ENCODE data around the gene BLZF1. TPM values are rescaled to one million over a fixed set of nuclear protein-coding genes. Genes with fewer than 3 reads are reported as not detected.
"Not testable (repeated sequence)": the region's sequence is repeated elsewhere in the genome, so short reads cannot be mapped to it uniquely, and the experiment has no call there.

BLZF1 gene
- total and polyA plus RNA-seq, 8 donors = 3.1 to 13.4 (median 7.3) TPM

GRCh38 chr1:169330927-169331326, 37.1 kb upstream of the BLZF1 start:
- Histone ChIP-seq H3K4me3 (no peak overlapping the region), H3K27me3 (no peaks in the 10 kb centered on the region), H3K4me1 (no peaks in the 10 kb centered on the region), H3K36me3 (no peaks in the 10 kb centered on the region), H3K9me3 (peaks cover 0 to 5% (median 0%) of the 10 kb centered on the region in 4 donors), H3K27ac (no peak overlapping the region)
- intact Hi-C loops (cut with DNase I) = no loop called here
- DNase-seq = no peak
- no peak for ATAC-seq
- WGBS, 2 donors = 95 to 96% methylated on average over 2 of the region's 2 CpGs
- FAIRE-seq = no peak
- no peak for TF ChIP-seq CTCF (IDR thresholded peaks at IDR 0.05)

DNA sequence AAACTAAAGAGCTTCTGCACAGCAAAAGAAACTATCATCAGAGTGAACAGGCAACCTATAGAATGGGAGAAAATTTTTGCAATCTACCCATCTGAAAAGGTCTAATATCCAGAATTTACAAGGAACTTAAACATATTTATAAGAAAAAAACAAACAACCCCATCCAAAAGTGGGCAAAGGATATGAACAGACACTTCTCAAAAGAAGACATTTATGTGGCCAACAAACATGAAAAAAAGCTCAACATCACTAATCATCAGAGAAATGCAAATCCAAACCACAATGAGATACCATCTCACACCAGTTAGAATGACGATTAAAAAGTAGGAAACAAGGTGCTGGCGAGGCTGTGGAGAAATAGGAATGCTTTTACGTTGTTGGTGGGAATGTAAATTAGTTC, 33.3 kb upstream of the BLZF1 start:
- H3K9me3 ChIP-seq; ATAC-seq; H3K4me3 ChIP-seq; DNase-seq; H3K27me3 ChIP-seq; H3K4me1 ChIP-seq; FAIRE-seq; H3K36me3 ChIP-seq; intact Hi-C loops (cut with DNase I); H3K27ac ChIP-seq: not testable (repeated sequence)
- 96% methylated on average over 3 of the region's 3 CpGs for WGBS, 2 donors

DNA sequence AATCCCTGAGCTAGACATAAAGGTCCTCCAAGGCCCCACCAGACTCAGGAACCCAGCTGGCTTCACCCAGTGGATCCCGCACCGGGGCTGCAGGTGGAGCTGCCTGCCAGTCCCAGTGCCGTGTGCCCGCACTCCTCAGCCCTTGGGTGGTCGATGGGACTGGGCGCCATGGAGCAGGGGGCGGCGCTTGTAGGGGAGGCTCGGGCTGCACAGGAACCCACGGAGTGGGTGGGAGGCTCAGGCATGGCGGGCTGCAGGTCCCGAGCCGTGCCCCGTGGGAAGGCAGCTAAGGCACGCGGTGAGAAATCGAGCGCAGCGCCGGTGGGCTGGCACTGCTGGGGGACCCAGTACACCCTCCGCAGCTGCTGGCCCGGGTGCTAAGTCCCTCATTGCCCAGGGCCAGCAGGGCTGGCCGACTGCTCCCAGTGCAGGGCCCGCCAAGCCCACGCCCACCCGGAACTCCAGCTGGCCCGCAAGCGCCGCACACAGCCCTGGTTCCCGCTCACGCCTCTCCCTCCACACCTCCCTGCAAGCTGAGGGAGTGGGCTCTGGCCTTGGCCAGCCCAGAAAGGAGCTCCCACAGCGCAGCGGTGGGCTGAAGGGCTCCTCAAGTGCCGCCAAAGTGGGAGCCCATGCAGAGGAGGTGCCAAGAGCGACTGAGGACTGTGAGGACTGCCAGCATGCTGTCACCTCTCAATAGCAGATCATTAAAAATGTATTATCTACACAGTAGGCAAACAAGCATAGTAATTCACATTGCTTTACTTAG, 30.9 kb upstream of the BLZF1 start:
- H3K9me3 ChIP-seq; H3K27me3 ChIP-seq; H3K36me3 ChIP-seq; H3K4me1 ChIP-seq; FAIRE-seq; ATAC-seq; H3K27ac ChIP-seq; intact Hi-C loops (cut with DNase I); H3K4me3 ChIP-seq: not testable (repeated sequence)
- peak in 1 of 6 donors; percentile 39 for DNase-seq
- 96 to 97% methylated on average over 35 of the region's 35 CpGs for WGBS, 2 donors

DNA sequence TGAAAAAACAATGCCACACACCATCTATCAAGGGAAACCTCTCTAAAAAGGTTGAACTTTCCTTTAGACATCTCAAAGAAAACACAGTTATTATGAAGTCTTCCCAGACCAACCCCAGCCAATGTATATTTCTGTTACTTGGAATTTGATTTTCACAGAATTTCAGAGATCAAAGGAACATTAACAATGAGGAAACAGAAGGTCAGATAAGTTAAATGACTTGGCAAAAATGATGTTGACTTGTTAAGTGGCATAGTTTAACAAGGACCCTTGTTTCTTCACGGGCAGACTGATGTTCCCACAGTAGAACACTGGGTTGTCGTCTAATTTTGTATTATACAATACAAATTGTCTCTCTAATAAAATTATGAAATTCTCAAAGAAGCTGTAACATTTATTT, 29.4 kb upstream of the BLZF1 start:
- FAIRE-seq (no peak), DNase-seq (no peak), ATAC-seq (no peak)
- intact Hi-C loops (cut with DNase I) = no loop called here
- Histone ChIP-seq H3K4me3 (no peak overlapping the region), H3K36me3 (no peaks in the 10 kb centered on the region), H3K27ac (no peak overlapping the region), H3K9me3 (no peaks in the 10 kb centered on the region), H3K4me1 (no peaks in the 10 kb centered on the region), H3K27me3 (no peaks in the 10 kb centered on the region)
- no peak for TF ChIP-seq CTCF (IDR thresholded peaks at IDR 0.05)
- 63 to 72% methylated on average over 2 of the region's 2 CpGs for WGBS, 2 donors

- H3K9me3 ChIP-seq = no peaks in the 10 kb centered on the region
- no peaks in the 10 kb centered on the region for H3K27me3 ChIP-seq
- no peak for TF ChIP-seq CTCF (IDR thresholded peaks at IDR 0.05)
- no peaks in the 10 kb centered on the region for H3K36me3 ChIP-seq
- no peak for FAIRE-seq
- intact Hi-C loops (cut with DNase I) = loop anchor here in 1 of 3 donors (10.0 kb wide), 1 partner anchor 725 kb away; no protein-coding TSS in a partner anchor
- no peak overlapping the region for H3K4me3 ChIP-seq
- no peaks in the 10 kb centered on the region for H3K4me1 ChIP-seq
- no peak for DNase-seq
- no peak for ATAC-seq
- H3K27ac ChIP-seq = no peak overlapping the region
Observed at GRCh38 chr1:169339773-169340172, 28.2 kb upstream of the BLZF1 start.

- intact Hi-C loops (cut with DNase I) = loop anchor here in 1 of 3 donors (10.0 kb wide), 1 partner anchor 726 kb away; no protein-coding TSS in a partner anchor
- no peaks in the 10 kb centered on the region for H3K27me3 ChIP-seq
- H3K27ac ChIP-seq = no peak overlapping the region
- no peaks in the 10 kb centered on the region for H3K9me3 ChIP-seq
- H3K4me1 ChIP-seq = no peaks in the 10 kb centered on the region
- DNase-seq = no peak
- no peak for FAIRE-seq
- 83 to 98% methylated on average over 5 of the region's 5 CpGs for WGBS, 2 donors
- no peaks in the 10 kb centered on the region for H3K36me3 ChIP-seq
- no peak for TF ChIP-seq CTCF (IDR thresholded peaks at IDR 0.05)
- no peak overlapping the region for H3K4me3 ChIP-seq
- ATAC-seq = no peak
Observed at GRCh38 chr1:169340882-169341281, 27.1 kb upstream of the BLZF1 start.

DNA sequence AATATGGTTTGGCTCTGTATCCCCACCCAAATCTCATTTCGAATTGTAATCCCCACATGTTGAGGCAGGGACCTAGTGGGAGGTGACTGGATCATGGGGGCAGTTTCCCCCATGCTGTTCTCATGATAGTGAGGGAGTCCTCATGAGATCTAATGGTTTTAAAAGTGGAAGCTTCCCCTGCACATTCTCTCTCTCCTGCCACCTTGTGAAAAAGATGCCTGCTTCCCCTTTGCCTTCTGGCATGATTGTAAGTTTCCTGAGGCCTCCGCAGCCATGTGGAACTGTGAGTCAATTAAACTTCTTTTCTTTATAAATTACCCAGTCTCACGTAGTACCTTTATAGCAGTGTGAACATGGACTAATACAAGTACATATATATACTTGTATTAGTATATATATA, 25.9 kb upstream of the BLZF1 start:
- not testable (repeated sequence) for H3K9me3 ChIP-seq, FAIRE-seq

More for the DNA sequence above, 25.9 kb upstream of the BLZF1 start:
- not testable (repeated sequence) for ATAC-seq, H3K36me3 ChIP-seq, H3K27ac ChIP-seq, H3K27me3 ChIP-seq, DNase-seq, H3K4me1 ChIP-seq, H3K4me3 ChIP-seq
- WGBS, 2 donors = 93 to 97% methylated on average over 3 of the region's 3 CpGs
- intact Hi-C loops (cut with DNase I) = loop anchor here in 1 of 3 donors (10.0 kb wide), 1 partner anchor 727 kb away; no protein-coding TSS in a partner anchor
